Fibroblast of lung (primary cell): ENCODE measurements around the gene SERINC5. TPM values are rescaled to one million over a fixed set of nuclear protein-coding genes. Genes with fewer than 3 reads are reported as not detected.
A peak's percentile ranks its signal among the peaks of the same experiment; 100 is the strongest.

ENCODE experiments used
- DNase-seq, 2 donors: peaks; one replicate each; pipeline versions ENCODE4 v3.0.0 to v3.0.0-alpha.2; 2010; ENCODE audit warnings: low read depth in 2 of 2
- H2AFZ ChIP-seq: 2 replicates; pipeline ENCODE4 v1.5.1; 2012; ENCODE audit warnings: low read length, control low read depth, inconsistent platforms
- H3K27ac ChIP-seq: 2 replicates; pipeline ENCODE4 v1.5.1; 2011; ENCODE audit warnings: low read length, control low read depth; ENCODE audit not compliant: insufficient read depth
- H3K27me3 ChIP-seq: 2 replicates; pipeline ENCODE4 v1.5.1; 2011; ENCODE audit warnings: mild to moderate bottlenecking, low read length; ENCODE audit not compliant: control insufficient read depth, insufficient read depth
- H3K36me3 ChIP-seq: 2 replicates; pipeline ENCODE4 v1.5.1; 2011; ENCODE audit warnings: low read length; ENCODE audit not compliant: control insufficient read depth, insufficient read depth
- H3K4me1 ChIP-seq: 2 replicates; pipeline ENCODE4 v1.5.1; 2011; ENCODE audit warnings: low read length; ENCODE audit not compliant: control insufficient read depth, insufficient read depth; ENCODE audit errors: extremely low read depth
- H3K4me2 ChIP-seq: 2 replicates; pipeline ENCODE4 v1.5.1; 2011; ENCODE audit warnings: low read length, control low read depth; ENCODE audit not compliant: insufficient read depth; ENCODE audit errors: extremely low read depth
- H3K4me3 ChIP-seq, 4 experiments: fragments of 200-600 bp in 1 of 4; sonication (generic) in 1 of 4; replicated peaks in 1 of 4; 2 replicates each; pipeline ENCODE4 v1.5.1; 2011 to 2016; ENCODE audit warnings: low read length in 4 of 4, low read depth in 3 of 4, mild to moderate bottlenecking in 3 of 4, control low read depth in 2 of 4, inconsistent platforms in 1 of 4, mixed read lengths in 1 of 4; ENCODE audit not compliant: insufficient read depth in 1 of 4; ENCODE audit errors: control extremely low read depth in 1 of 4
- H3K79me2 ChIP-seq: 2 replicates; pipeline ENCODE4 v1.5.1; 2012; ENCODE audit warnings: mild to moderate bottlenecking, low read length, inconsistent platforms; ENCODE audit not compliant: control insufficient read depth, insufficient read depth
- H3K9ac ChIP-seq: 2 replicates; pipeline ENCODE4 v1.5.1; 2011; ENCODE audit warnings: mild to moderate bottlenecking, low read length, control low read depth; ENCODE audit not compliant: insufficient read depth
- H3K9me3 ChIP-seq: 2 replicates; pipeline ENCODE4 v1.5.1; 2012; ENCODE audit warnings: low read depth, low read length; ENCODE audit not compliant: control insufficient read depth, insufficient read depth
- H4K20me1 ChIP-seq: 2 replicates; pipeline ENCODE4 v1.5.1; 2011; ENCODE audit warnings: low read length; ENCODE audit not compliant: control insufficient read depth, insufficient read depth; ENCODE audit errors: extremely low read depth
- CTCF ChIP-seq, 2 donors: IDR thresholded peaks in 1 of 2; conservative IDR thresholded peaks in 1 of 2; 1 replicate in 1 of 2; 2 replicates in 1 of 2; pipeline ENCODE4 v1.5.1; 2011 to 2012; ENCODE audit warnings: low read length in 2 of 2, control low read depth in 1 of 2, inconsistent platforms in 1 of 2, low read depth in 1 of 2, mild to moderate bottlenecking in 1 of 2
- EZH2 ChIP-seq: IDR thresholded peaks from 2 replicates; pipeline ENCODE4 v1.5.1; 2012; ENCODE audit warnings: low read length, control low read depth, mild to moderate bottlenecking; ENCODE audit errors: missing control alignments
- polyA plus RNA-seq, 2 donors: library from polyadenylated mRNA; depleted of rRNA in 1 of 2; stranded (reverse) in 1 of 2; unstranded in 1 of 2; fragments of >200 nt; gene quantifications; 2 replicates each; pipeline ENCODE4 v1.2.1, GENCODE V29; 2011 to 2012; ENCODE audit warnings: missing spikeins in 1 of 2
- total RNA-seq: library from RNA; depleted of rRNA; stranded (reverse); fragments of >200 nt; gene quantifications from 2 replicates; pipeline ENCODE4 v1.2.1, GENCODE V29; 2014

Gene SERINC5
- total and polyA plus RNA-seq, 2 donors (not counting 1 experiment from before 2014, with no cell fraction given) = 9.5 to 10.9 TPM

- no peak for TF ChIP-seq EZH2
- DNase-seq = peak in 1 of 2 donors; percentile 20
- H3K4me3 ChIP-seq = no peak overlapping the region
Observed at GRCh38 chr5:80076131-80077050, 179.5 kb downstream of the SERINC5 start.

GRCh38 chr5:80072103-80073073, 183.5 kb downstream of the SERINC5 start:
- H3K79me2 ChIP-seq = no peaks in the 10 kb centered on the region
- H3K9ac ChIP-seq = no peak overlapping the region
- no peak overlapping the region for H3K4me3 ChIP-seq
- H3K9me3 ChIP-seq = no peaks in the 10 kb centered on the region
- peak; percentile 1 to 21 for DNase-seq
- no peaks in the 10 kb centered on the region for H3K36me3 ChIP-seq
- no peak overlapping the region for H3K4me2 ChIP-seq
- H3K27me3 ChIP-seq = no peaks in the 10 kb centered on the region
- H3K27ac ChIP-seq = no peak overlapping the region
- no peaks in the 10 kb centered on the region for H4K20me1 ChIP-seq
- TF ChIP-seq CTCF (conservative IDR thresholded peaks at IDR 0.05 in 1 of 2, IDR thresholded peaks at IDR 0.05 in 1 of 2; ENCODE audit: low read depth in 1 of 2, low read length in 2 of 2) (no peak), EZH2 (no peak)
- no peaks in the 10 kb centered on the region for H3K4me1 ChIP-seq
- no peak overlapping the region for H2AFZ ChIP-seq

More at GRCh38 chr5:80076131-80077050, 179.5 kb downstream of the SERINC5 start:
- H3K4me2 ChIP-seq = no peak overlapping the region
- H3K27me3 ChIP-seq = no peaks in the 10 kb centered on the region
- H3K4me1 ChIP-seq = no peaks in the 10 kb centered on the region
- H3K79me2 ChIP-seq = no peaks in the 10 kb centered on the region
- H2AFZ ChIP-seq = no peak overlapping the region
- no peak overlapping the region for H3K9ac ChIP-seq
- no peaks in the 10 kb centered on the region for H3K9me3 ChIP-seq
- no peaks in the 10 kb centered on the region for H4K20me1 ChIP-seq
- no peaks in the 10 kb centered on the region for H3K36me3 ChIP-seq
- H3K27ac ChIP-seq = no peak overlapping the region

- no peaks in the 10 kb centered on the region for H4K20me1 ChIP-seq
- no peaks in the 10 kb centered on the region for H3K4me1 ChIP-seq
- H3K27me3 ChIP-seq = no peaks in the 10 kb centered on the region
- no peaks in the 10 kb centered on the region for H3K36me3 ChIP-seq
- no peak overlapping the region for H3K27ac ChIP-seq
- H3K4me2 ChIP-seq = no peak overlapping the region
- TF ChIP-seq CTCF (conservative IDR thresholded peaks at IDR 0.05 in 1 of 2, IDR thresholded peaks at IDR 0.05 in 1 of 2; ENCODE audit: low read depth in 1 of 2, low read length in 2 of 2) (no peak), EZH2 (no peak)
- no peaks in the 10 kb centered on the region for H3K79me2 ChIP-seq
- no peaks in the 10 kb centered on the region for H3K9me3 ChIP-seq
- no peak overlapping the region for H2AFZ ChIP-seq
- DNase-seq = peak in 1 of 2 donors; percentile 7
- no peak overlapping the region for H3K9ac ChIP-seq
- H3K4me3 ChIP-seq = no peak overlapping the region
Observed at GRCh38 chr5:80071510-80072021, 184.3 kb downstream of the SERINC5 start.
